Measurements from ENCODE around the gene TNRC6B. TPM values are rescaled to one million over a fixed set of nuclear protein-coding genes. Genes with fewer than 3 reads are reported as not detected.

Gene TNRC6B
- total and polyA plus RNA-seq, 2 of the 13 experiments (the other 11 are each of a cell fraction or from before 2014, with no cell fraction given), result 8.9 to 13.2 TPM

GRCh38 chr22:40346185-40347118 is 168.7 kb downstream of the TNRC6B start, which contains the start of gene ADSL (continued):
- TF ChIP-seq, protein P1, sequence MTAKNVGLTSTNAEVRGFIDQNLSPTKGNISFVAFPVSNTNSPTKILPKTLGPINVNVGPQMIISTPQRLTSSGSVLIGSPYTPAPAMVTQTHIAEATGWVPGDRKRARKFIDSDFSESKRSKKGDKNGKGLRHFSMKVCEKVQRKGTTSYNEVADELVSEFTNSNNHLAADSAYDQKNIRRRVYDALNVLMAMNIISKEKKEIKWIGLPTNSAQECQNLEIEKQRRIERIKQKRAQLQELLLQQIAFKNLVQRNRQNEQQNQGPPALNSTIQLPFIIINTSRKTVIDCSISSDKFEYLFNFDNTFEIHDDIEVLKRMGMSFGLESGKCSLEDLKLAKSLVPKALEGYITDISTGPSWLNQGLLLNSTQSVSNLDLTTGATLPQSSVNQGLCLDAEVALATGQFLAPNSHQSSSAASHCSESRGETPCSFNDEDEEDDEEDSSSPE (CRISPR knock-in tag; IDR thresholded peaks at IDR 0.05), result peak; percentile 82
- TF ChIP-seq ZNF333 (CRISPR knock-in tag; IDR thresholded peaks at IDR 0.05; ENCODE audit: borderline replicate concordance), result 0 out of 2 replicates have a peak, but pooled peaks have one; percentile 68
- peak; percentile 86 for TF ChIP-seq ARHGAP35 (CRISPR knock-in tag; IDR thresholded peaks at IDR 0.05; ENCODE audit: borderline replicate concordance)
- TF ChIP-seq KIAA2018 (CRISPR knock-in tag; IDR thresholded peaks at IDR 0.05; ENCODE audit: borderline replicate concordance), result peak; percentile 88; the same call in 1 of the 2 replicates
- TF ChIP-seq, protein P2, sequence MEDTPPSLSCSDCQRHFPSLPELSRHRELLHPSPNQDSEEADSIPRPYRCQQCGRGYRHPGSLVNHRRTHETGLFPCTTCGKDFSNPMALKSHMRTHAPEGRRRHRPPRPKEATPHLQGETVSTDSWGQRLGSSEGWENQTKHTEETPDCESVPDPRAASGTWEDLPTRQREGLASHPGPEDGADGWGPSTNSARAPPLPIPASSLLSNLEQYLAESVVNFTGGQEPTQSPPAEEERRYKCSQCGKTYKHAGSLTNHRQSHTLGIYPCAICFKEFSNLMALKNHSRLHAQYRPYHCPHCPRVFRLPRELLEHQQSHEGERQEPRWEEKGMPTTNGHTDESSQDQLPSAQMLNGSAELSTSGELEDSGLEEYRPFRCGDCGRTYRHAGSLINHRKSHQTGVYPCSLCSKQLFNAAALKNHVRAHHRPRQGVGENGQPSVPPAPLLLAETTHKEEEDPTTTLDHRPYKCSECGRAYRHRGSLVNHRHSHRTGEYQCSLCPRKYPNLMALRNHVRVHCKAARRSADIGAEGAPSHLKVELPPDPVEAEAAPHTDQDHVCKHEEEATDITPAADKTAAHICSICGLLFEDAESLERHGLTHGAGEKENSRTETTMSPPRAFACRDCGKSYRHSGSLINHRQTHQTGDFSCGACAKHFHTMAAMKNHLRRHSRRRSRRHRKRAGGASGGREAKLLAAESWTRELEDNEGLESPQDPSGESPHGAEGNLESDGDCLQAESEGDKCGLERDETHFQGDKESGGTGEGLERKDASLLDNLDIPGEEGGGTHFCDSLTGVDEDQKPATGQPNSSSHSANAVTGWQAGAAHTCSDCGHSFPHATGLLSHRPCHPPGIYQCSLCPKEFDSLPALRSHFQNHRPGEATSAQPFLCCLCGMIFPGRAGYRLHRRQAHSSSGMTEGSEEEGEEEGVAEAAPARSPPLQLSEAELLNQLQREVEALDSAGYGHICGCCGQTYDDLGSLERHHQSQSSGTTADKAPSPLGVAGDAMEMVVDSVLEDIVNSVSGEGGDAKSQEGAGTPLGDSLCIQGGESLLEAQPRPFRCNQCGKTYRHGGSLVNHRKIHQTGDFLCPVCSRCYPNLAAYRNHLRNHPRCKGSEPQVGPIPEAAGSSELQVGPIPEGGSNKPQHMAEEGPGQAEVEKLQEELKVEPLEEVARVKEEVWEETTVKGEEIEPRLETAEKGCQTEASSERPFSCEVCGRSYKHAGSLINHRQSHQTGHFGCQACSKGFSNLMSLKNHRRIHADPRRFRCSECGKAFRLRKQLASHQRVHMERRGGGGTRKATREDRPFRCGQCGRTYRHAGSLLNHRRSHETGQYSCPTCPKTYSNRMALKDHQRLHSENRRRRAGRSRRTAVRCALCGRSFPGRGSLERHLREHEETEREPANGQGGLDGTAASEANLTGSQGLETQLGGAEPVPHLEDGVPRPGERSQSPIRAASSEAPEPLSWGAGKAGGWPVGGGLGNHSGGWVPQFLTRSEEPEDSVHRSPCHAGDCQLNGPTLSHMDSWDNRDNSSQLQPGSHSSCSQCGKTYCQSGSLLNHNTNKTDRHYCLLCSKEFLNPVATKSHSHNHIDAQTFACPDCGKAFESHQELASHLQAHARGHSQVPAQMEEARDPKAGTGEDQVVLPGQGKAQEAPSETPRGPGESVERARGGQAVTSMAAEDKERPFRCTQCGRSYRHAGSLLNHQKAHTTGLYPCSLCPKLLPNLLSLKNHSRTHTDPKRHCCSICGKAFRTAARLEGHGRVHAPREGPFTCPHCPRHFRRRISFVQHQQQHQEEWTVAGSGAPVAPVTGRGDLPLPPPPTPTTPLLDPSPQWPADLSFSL (CRISPR knock-in tag; IDR thresholded peaks at IDR 0.05), result no peak
- TF ChIP-seq ZBTB2 (CRISPR knock-in tag; IDR thresholded peaks at IDR 0.05; ENCODE audit: low read depth), result no peak
- no peak; the same call in none of the 2 replicates for TF ChIP-seq ZNF317 (CRISPR knock-in tag; IDR thresholded peaks at IDR 0.05)
- peak; percentile 55; the same call in 1 of the 2 replicates for TF ChIP-seq ZNF33A (CRISPR knock-in tag; IDR thresholded peaks at IDR 0.05; ENCODE audit: borderline replicate concordance)
